ENCODE measurements around the gene NDUFS7. TPM values are rescaled to one million over a fixed set of nuclear protein-coding genes. Genes with fewer than 3 reads are reported as not detected.

The NDUFS7 gene
- total and polyA plus RNA-seq, 10 of the 15 experiments (the other 5 are each of a cell fraction or from before 2014, with no cell fraction given): 5.1 to 282 (median 92.9) TPM

GRCh38 chr19:1387684-1388636, 4.3 kb downstream of the NDUFS7 start (continued):
- TF ChIP-seq ZNF592 (IDR thresholded peaks at IDR 0.05) (no peak), POU2F2 (IDR thresholded peaks at IDR 0.05; ENCODE audit: borderline replicate concordance, low read depth, low read length) (no peak), KAT2A (conservative IDR thresholded peaks at IDR 0.05; ENCODE audit: control insufficient read depth, low read depth, low read length) (no peak)

GRCh38 chr19:1388637-1389026, 4.9 kb downstream of the NDUFS7 start:
- no TSS peak for BruUV-seq (replicated peaks)
- Histone ChIP-seq H3K27ac (ENCODE audit: control insufficient read depth, insufficient read depth) (no peak overlapping the region), H3K79me2 (ENCODE audit: control insufficient read depth, insufficient read depth, low read length) (peaks cover 11% of the 10 kb centered on the region), H4K20me1 (ENCODE audit: control insufficient read depth, insufficient read depth) (no peaks in the 10 kb centered on the region), H3K27me3 (replicated peaks in 1 of 2; ENCODE audit: control insufficient read depth in 2 of 2, insufficient read depth in 2 of 2, low read length in 1 of 2) (no peaks in the 10 kb centered on the region), H3K4me1 (ENCODE audit: control insufficient read depth, insufficient read depth, low read length) (no peaks in the 10 kb centered on the region), H2AFZ (ENCODE audit: control insufficient read depth, low read depth, low read length) (no peak overlapping the region), H3K4me3 (no peak overlapping the region), H3K36me3 (ENCODE audit: control insufficient read depth in 2 of 2, insufficient read depth in 2 of 2, low read length in 1 of 2) (peaks cover 10% of the 10 kb centered on the region in 2 experiments), H3K4me2 (ENCODE audit: control insufficient read depth, insufficient read depth) (no peak overlapping the region), H3K9me3 (replicated peaks; ENCODE audit: control insufficient read depth, insufficient read depth, low read length) (no peaks in the 10 kb centered on the region), H3K9ac (ENCODE audit: control insufficient read depth, insufficient read depth, low read length) (no peak overlapping the region)
- WGBS (ENCODE audit: insufficient coverage, insufficient replicate concordance, low lambda C conversion rate, missing lambda C conversion rate): 99% methylated on average over 16 of the region's 17 CpGs
- ATAC-seq (no peak), DNase-seq (ENCODE audit: low read depth, low spot score) (no peak), FAIRE-seq (no peak)
- TF ChIP-seq CEBPB (IDR thresholded peaks at IDR 0.05; ENCODE audit: borderline replicate concordance in 1 of 2, low read depth in 2 of 2, low read length in 2 of 2): no peak
- TF ChIP-seq STAT3 (IDR thresholded peaks at IDR 0.05; ENCODE audit: low read depth, low read length): no peak
- no peak for TF ChIP-seq ZNF207 (IDR thresholded peaks at IDR 0.05; ENCODE audit: borderline replicate concordance)
- TF ChIP-seq MEF2B (IDR thresholded peaks at IDR 0.05; ENCODE audit: partially characterized antibody, poor library complexity, severe bottlenecking): no peak
- TF ChIP-seq ASH2L (IDR thresholded peaks at IDR 0.05; ENCODE audit: borderline replicate concordance, low read depth): no peak
- in situ Hi-C loops (cut with MboI) (no loop called here), intact Hi-C loops (cut with micrococcal nuclease; ENCODE audit: unreplicated experiment) (no loop called here)
- RAD21 ChIA-PET (ENCODE audit: unreplicated experiment): no interaction called here
- CTCF ChIA-PET: no interaction called here
- POLR2A ChIA-PET: no interaction called here
- SMC1A ChIA-PET (ENCODE audit: uncharacterized antibody, unreplicated experiment): no interaction called here

Measured in GM12878 (cell line).